Kidney epithelial cell (primary cell): ENCODE results near the gene MRPL45. TPM values are rescaled to one million over a fixed set of nuclear protein-coding genes. Genes with fewer than 3 reads are reported as not detected.

ENCODE experiments used
- DNase-seq: peaks from one replicate; pipeline ENCODE4 v3.0.0-alpha.2; 2010; ENCODE audit warnings: low read depth
- H3K27me3 ChIP-seq: 2 replicates; pipeline ENCODE4 v1.6.0; 2011; ENCODE audit warnings: low read length; ENCODE audit not compliant: control insufficient read depth, insufficient read depth
- H3K36me3 ChIP-seq: 2 replicates; pipeline ENCODE4 v1.5.1; 2011; ENCODE audit warnings: low read length; ENCODE audit not compliant: control insufficient read depth, insufficient read depth
- H3K4me3 ChIP-seq: 2 replicates; pipeline ENCODE4 v1.5.1; 2011; ENCODE audit warnings: low read depth, mild to moderate bottlenecking, control low read depth, low read length
- CTCF ChIP-seq: IDR thresholded peaks from 2 replicates; pipeline ENCODE4 v1.5.1; 2011; ENCODE audit warnings: mild to moderate bottlenecking, moderate library complexity, low read length, control low read depth, inconsistent platforms; ENCODE audit not compliant: insufficient read depth, poor library complexity, severe bottlenecking
- total RNA-seq: library from RNA; depleted of rRNA; stranded (reverse); fragments of >200 nt; gene quantifications from 2 replicates; pipeline ENCODE4 v1.2.3, GENCODE V29; 2015

Gene MRPL45
- total RNA-seq, 1 donor from 2014 or later, result 48.3 TPM

DNA sequence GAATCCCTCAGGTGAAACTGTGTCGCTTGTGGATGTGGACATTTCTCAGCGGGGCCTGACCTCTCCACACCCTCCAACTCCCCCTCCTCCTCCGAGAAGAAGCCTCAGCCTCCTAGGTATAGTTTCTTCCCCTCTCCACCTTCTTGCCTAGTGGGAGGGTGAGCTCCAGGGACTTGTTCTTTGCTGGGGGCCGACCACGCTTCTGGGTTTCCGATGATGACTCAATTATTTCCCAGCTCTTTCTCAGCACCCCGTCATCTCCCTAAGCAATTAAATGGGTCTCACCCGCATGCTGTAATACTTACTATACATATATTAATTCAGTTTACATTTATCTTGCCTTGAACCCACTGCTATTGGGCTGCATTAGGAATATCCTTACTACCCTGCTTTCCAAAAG lies 67.8 kb downstream of the MRPL45 start:
- H3K27me3 ChIP-seq, result no peaks in the 10 kb centered on the region
- peaks cover 2% of the 10 kb centered on the region for H3K36me3 ChIP-seq
- TF ChIP-seq CTCF, result no peak
- DNase-seq, result no peak
- H3K4me3 ChIP-seq, result no peak overlapping the region

DNA sequence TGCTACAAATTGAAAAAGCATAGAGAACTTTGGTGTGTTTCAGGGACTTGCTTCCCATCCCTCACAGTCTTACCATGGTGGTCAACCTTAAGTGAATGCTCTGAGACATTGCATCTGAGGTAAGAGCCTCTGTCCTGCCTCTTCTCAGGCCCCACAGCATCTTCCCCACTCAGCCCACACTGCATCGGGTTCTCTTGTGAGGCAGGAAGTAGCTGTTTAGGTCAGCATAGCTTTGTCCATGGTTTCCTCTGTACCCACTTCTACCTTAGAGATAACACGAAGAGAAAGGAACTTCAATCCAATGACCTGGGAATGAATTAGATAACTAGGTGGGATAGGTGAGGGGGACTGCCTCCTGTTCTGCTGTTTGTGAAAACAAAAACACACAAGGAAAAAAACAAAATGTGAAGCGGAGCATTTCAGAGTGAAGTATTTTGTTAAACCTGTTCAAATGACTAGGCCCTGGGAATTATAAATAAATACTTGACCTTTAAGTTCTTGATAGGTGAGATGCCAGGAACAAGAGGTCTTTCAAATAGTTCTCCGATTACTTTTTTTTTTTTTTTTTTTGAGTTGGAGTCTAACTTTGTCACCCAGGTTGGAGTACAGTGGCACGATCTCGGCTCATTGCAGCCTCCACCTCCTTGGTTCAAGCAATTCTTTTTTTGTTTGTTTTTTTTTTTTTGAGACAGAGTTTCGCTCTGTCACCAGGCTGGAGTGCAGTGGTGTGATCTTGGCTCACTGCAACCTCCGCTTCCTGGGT lies 72.3 kb downstream of the MRPL45 start:
- Histone ChIP-seq H3K27me3 (no peaks in the 10 kb centered on the region), H3K4me3 (no peak overlapping the region), H3K36me3 (peaks cover 2% of the 10 kb centered on the region)
- no peak for DNase-seq
- no peak for TF ChIP-seq CTCF

Other genes starting within 250 kb of the MRPL45 start
- not detected in 2 replicates for gene TBC1D3C, start 228.5 kb upstream of the MRPL45 start, total RNA-seq
- gene TBC1D3E, start 169.2 kb upstream of the MRPL45 start, total RNA-seq, result not detected in 2 replicates
- gene TBC1D3, start 104.6 kb upstream of the MRPL45 start, total RNA-seq, result not detected in 2 replicates
- gene GPR179, start 46.8 kb downstream of the MRPL45 start, total RNA-seq, result 0.04 and 0.07 TPM in 2 replicates
- gene SOCS7, start 54.7 kb downstream of the MRPL45 start, total RNA-seq, result 24.3 and 38.1 TPM in 2 replicates
- gene ARHGAP23, start 131.3 kb downstream of the MRPL45 start, total RNA-seq, result 52.8 and 65.6 TPM in 2 replicates